Thymus (tissue), 11 donors: Measurements from ENCODE around the gene SLC9C2. TPM values are rescaled to one million over a fixed set of nuclear protein-coding genes. Genes with fewer than 3 reads are reported as not detected.
"Not testable (repeated sequence)": the region's sequence is repeated elsewhere in the genome, so short reads cannot be mapped to it uniquely, and the experiment has no call there.

Source experiments
- DNase-seq, 9 donors: peaks; one replicate each; pipeline ENCODE4 v3.0.0-alpha.2; 2013; ENCODE audit warnings: low spot score in 9 of 9, low read depth in 6 of 9, missing footprints in 1 of 9
- H3K27ac ChIP-seq, 2 donors: one replicate each; pipeline ENCODE4 v1.5.1; 2013; ENCODE audit warnings: control low read depth in 1 of 2, low read depth in 1 of 2, low read length in 1 of 2, mild to moderate bottlenecking in 1 of 2, moderate library complexity in 1 of 2
- H3K27me3 ChIP-seq, 2 donors: one replicate each; pipeline ENCODE4 v1.5.1; 2013; ENCODE audit warnings: low read length in 1 of 2; ENCODE audit not compliant: control insufficient read depth in 2 of 2, insufficient read depth in 1 of 2
- H3K36me3 ChIP-seq, 2 donors: one replicate each; pipeline ENCODE4 v1.5.1; 2013; ENCODE audit warnings: low read length in 1 of 2, mild to moderate bottlenecking in 1 of 2, moderate library complexity in 1 of 2; ENCODE audit not compliant: control insufficient read depth in 2 of 2, insufficient read depth in 2 of 2
- H3K4me1 ChIP-seq, 2 donors: one replicate each; pipeline ENCODE4 v1.5.1; 2013; ENCODE audit warnings: low read length in 2 of 2; ENCODE audit not compliant: control insufficient read depth in 2 of 2, insufficient read depth in 2 of 2
- H3K4me3 ChIP-seq, 2 donors: one replicate each; pipeline ENCODE4 v1.5.1; 2013; ENCODE audit warnings: low read length in 2 of 2, control low read depth in 1 of 2, mild to moderate bottlenecking in 1 of 2
- H3K9me3 ChIP-seq, 2 donors: one replicate each; pipeline ENCODE4 v1.5.1; 2013; ENCODE audit warnings: low read length in 1 of 2, mild to moderate bottlenecking in 1 of 2; ENCODE audit not compliant: control insufficient read depth in 2 of 2, insufficient read depth in 1 of 2
- WGBS: extraction: QIAGEN DNeasy Blood & Tissue Kit; methylation state at CpG from one replicate; pipeline ENCODE4 v1.1.7; 2013; 5-methylcytosine and 5-hydroxymethylcytosine counted together
- polyA plus RNA-seq: library from polyadenylated mRNA; stranded (reverse); fragments of 200-250 nt; gene quantifications from one replicate; pipeline ENCODE4 v1.2.3, GENCODE V29; 2013
- total RNA-seq: library from RNA; stranded (reverse); fragments of 120-200 nt; gene quantifications from one replicate; pipeline ENCODE4 v1.2.4, GENCODE V29; 2013
- donor health status: healthy.

Gene SLC9C2
- total and polyA plus RNA-seq, 2 donors: 0.09 to 0.14 TPM

DNA sequence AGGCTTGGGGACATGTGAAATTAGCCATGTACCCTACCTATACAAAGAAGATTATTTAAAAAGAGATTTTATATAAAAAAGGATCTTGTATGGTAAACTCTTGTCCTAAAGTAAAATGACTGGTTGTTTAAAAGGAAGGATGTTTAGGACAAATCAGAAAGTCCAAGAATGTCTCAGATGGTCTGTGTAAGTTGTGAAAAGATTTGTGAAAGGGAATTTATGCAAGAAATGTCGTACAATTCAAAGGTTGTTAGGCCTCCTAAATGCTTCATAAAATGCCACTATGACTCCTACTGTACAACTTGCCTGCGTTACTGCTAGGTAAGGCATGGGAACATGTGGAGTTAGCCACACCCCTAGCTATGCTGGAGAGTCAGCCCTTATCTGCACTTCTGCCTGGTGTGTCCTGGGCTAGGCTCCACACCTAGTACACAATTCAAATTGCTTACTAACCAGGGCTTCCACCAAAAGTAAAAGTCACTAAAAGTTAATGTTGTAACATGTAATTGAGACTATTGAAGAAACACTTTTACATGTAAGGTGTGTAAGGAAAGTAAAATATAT is 106.0 kb downstream of the SLC9C2 start:
- 100% methylated on average over 2 of the region's 2 CpGs for WGBS

DNA sequence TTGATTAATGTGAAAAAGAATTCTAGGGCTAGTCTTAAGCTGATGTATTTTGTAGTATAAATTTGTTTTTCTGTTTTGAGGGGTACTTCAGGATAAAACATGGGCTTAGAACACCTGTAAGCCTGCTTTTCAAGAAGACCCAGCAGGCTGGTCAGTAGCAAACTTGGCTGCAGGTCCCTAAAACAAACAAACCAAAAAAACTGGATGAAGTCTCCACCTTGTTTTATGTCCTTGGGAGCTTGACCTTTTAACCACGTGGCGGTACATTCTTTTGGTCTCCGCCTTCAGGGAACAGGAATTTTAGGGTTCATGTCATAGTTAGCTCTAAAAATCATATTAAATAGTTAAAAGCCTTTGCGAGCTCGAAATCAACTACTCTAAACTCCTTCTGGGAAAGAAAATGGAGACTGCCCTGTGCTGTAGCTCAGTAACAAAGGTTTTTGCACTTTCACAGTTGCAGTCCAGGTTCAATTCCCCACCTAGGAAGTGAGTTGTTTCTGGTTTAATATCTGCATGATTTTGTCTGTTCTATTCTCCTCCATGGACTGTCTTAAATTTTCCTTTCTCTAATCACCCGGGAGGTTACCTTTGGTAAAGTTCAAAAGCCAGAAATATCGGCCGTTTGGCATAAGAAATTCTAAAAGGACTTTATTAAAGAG is 107.1 kb downstream of the SLC9C2 start:
- no peak overlapping the region for H3K4me3 ChIP-seq
- H3K36me3 ChIP-seq: no peaks in the 10 kb centered on the region
- H3K27me3 ChIP-seq: no peaks in the 10 kb centered on the region
- H3K4me1 ChIP-seq: no peaks in the 10 kb centered on the region
- H3K27ac ChIP-seq: no peak overlapping the region
- no peak for DNase-seq
- 98% methylated on average over 8 of the region's 8 CpGs for WGBS
- no peaks in the 10 kb centered on the region for H3K9me3 ChIP-seq

More for the DNA sequence above, 106.0 kb downstream of the SLC9C2 start:
- no peaks in the 10 kb centered on the region for H3K9me3 ChIP-seq
- H3K27me3 ChIP-seq: no peaks in the 10 kb centered on the region
- no peak overlapping the region for H3K27ac ChIP-seq
- no peaks in the 10 kb centered on the region for H3K4me1 ChIP-seq
- H3K36me3 ChIP-seq: no peaks in the 10 kb centered on the region
- DNase-seq: no peak
- H3K4me3 ChIP-seq: no peak overlapping the region

- H3K4me1 ChIP-seq, H3K4me3 ChIP-seq, H3K9me3 ChIP-seq, H3K27me3 ChIP-seq, DNase-seq, H3K27ac ChIP-seq: not testable (repeated sequence)
- over 99% methylated on average over 8 of the region's 8 CpGs for WGBS
- peaks cover 6 to 12% of the 10 kb centered on the region in 2 donors for H3K36me3 ChIP-seq
Observed at GRCh38 chr1:173493125-173493524, 109.7 kb downstream of the SLC9C2 start.

- no peak overlapping the region for H3K27ac ChIP-seq
- WGBS: 97% methylated on average over 2 of the region's 2 CpGs
- no peaks in the 10 kb centered on the region for H3K4me1 ChIP-seq
- no peaks in the 10 kb centered on the region for H3K9me3 ChIP-seq
- no peak overlapping the region for H3K4me3 ChIP-seq
- no peak for DNase-seq
- H3K27me3 ChIP-seq: no peaks in the 10 kb centered on the region
- H3K36me3 ChIP-seq: peaks cover 12 to 24% of the 10 kb centered on the region in 2 donors
Observed at GRCh38 chr1:173491508-173491907, 111.4 kb downstream of the SLC9C2 start.

GRCh38 chr1:173489929-173490328 is 112.9 kb downstream of the SLC9C2 start:
- H3K36me3 ChIP-seq: peaks cover 20 to 39% of the 10 kb centered on the region in 2 donors
- H3K4me3 ChIP-seq: no peak overlapping the region
- no peaks in the 10 kb centered on the region for H3K9me3 ChIP-seq
- H3K4me1 ChIP-seq: no peaks in the 10 kb centered on the region
- DNase-seq: no peak
- no peaks in the 10 kb centered on the region for H3K27me3 ChIP-seq
- 100% methylated on average over 3 of the region's 3 CpGs for WGBS
- no peak overlapping the region for H3K27ac ChIP-seq

- WGBS: 96% methylated on average over 5 of the region's 5 CpGs
- no peaks in the 10 kb centered on the region for H3K9me3 ChIP-seq
- no peak overlapping the region for H3K4me3 ChIP-seq
- H3K4me1 ChIP-seq: no peaks in the 10 kb centered on the region
- H3K36me3 ChIP-seq: peaks cover 20 to 46% of the 10 kb centered on the region in 2 donors
- H3K27ac ChIP-seq: no peak overlapping the region
- no peak for DNase-seq
- no peaks in the 10 kb centered on the region for H3K27me3 ChIP-seq
Observed at GRCh38 chr1:173489149-173489600, 113.7 kb downstream of the SLC9C2 start.

DNA sequence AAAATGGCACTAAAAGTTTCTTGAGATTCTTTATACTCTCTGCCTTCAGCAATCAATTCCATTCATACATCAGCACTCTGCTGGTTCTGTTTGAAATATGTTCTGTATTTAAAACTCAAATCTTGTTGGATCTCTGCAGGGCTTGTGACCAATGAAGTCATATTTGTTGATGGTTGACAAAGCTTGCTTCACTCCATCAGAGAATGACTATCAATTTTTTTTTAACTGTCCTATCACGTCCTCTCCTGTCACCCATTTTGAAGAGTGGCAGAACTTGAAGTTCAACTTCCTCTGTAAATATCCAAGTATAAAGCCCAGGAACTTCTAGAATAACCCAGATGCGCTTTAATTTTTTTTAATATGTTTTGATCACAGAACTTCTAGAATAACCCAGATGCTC is 114.9 kb downstream of the SLC9C2 start:
- Histone ChIP-seq H3K4me1 (no peaks in the 10 kb centered on the region), H3K4me3 (no peak overlapping the region), H3K9me3 (no peaks in the 10 kb centered on the region), H3K36me3 (peaks cover 20 to 54% of the 10 kb centered on the region in 2 donors), H3K27ac (no peak overlapping the region), H3K27me3 (no peaks in the 10 kb centered on the region)
- DNase-seq: no peak
- WGBS: 97% methylated on average over 2 of the region's 2 CpGs

GRCh38 chr1:173485401-173485800 is 117.5 kb downstream of the SLC9C2 start:
- H3K27me3 ChIP-seq: no peaks in the 10 kb centered on the region
- H3K36me3 ChIP-seq: peaks cover 27 to 69% of the 10 kb centered on the region in 2 donors
- H3K4me3 ChIP-seq: no peak overlapping the region
- H3K27ac ChIP-seq: no peak overlapping the region
- DNase-seq: no peak
- H3K9me3 ChIP-seq: no peaks in the 10 kb centered on the region
- 97% methylated on average over 7 of the region's 7 CpGs for WGBS
- no peaks in the 10 kb centered on the region for H3K4me1 ChIP-seq

- H3K27me3 ChIP-seq: no peaks in the 10 kb centered on the region
- peaks cover 26 to 67% of the 10 kb centered on the region in 2 donors for H3K36me3 ChIP-seq
- WGBS: over 99% methylated on average over 2 of the region's 2 CpGs
Observed at GRCh38 chr1:173484276-173484675, 118.6 kb downstream of the SLC9C2 start.

More at GRCh38 chr1:173484276-173484675, 118.6 kb downstream of the SLC9C2 start:
- H3K4me1 ChIP-seq: no peaks in the 10 kb centered on the region
- H3K4me3 ChIP-seq: no peak overlapping the region
- H3K9me3 ChIP-seq: no peaks in the 10 kb centered on the region
- DNase-seq: no peak
- H3K27ac ChIP-seq: no peak overlapping the region
